ELR (cell line): ENCODE data around the gene UBE2Q2.
A peak's percentile ranks its signal among the peaks of the same experiment; 100 is the strongest.
"Not testable (repeated sequence)": the region's sequence is repeated elsewhere in the genome, so short reads cannot be mapped to it uniquely, and the experiment has no call there.

ENCODE experiments used
- DNase-seq: peaks from one replicate; pipeline ENCODE4 v3.0.0-alpha.2; 2015; ENCODE audit warnings: low read depth

Gene UBE2Q2

GRCh38 chr15:75864213-75865059 is 21.2 kb downstream of the UBE2Q2 start:
- no peak for DNase-seq

- not testable (repeated sequence) for DNase-seq
Observed at GRCh38 chr15:75866045-75866444, 22.8 kb downstream of the UBE2Q2 start.

DNA sequence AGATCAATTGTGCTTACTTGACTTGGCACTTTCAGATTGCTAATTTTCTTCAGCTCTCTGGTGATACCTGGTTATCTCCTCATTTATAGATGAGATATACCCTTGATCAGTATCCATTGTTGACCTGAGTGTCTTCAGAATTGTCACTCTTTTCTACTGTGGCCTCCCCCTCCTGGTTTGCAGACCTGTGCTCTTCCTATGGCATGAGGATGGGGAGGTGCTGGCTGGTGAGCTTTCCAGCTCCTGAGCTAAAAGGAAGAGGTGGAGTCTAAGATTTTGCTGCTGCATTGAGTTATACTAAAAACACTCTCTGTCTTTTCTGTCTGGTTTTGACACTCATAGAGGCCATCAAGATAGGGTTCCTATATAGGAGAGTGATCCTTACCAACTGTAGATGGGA is 23.7 kb downstream of the UBE2Q2 start:
- no peak for DNase-seq

GRCh38 chr15:75867449-75867848 is 24.2 kb downstream of the UBE2Q2 start:
- no peak for DNase-seq

DNA sequence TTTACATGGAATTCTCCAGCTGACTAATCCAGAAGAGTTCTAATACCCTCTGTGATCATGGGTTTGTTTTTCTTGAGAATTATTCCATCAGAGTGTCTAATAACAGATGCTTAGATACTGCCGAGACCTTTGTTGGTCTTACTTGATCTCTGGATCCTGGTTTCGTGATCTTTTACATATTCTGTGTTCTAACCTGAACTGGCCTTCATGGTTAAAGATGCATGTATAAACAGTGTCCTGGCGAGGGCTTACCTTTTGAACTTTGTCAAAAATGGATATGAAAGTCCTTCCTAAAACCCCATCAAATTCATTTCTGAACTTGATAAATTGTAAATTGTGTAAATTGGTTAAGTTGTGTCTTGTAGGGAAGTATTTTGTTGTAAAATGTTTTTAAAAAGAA is 24.8 kb downstream of the UBE2Q2 start:
- no peak for DNase-seq

GRCh38 chr15:75869446-75869845 is 26.2 kb downstream of the UBE2Q2 start:
- no peak for DNase-seq

GRCh38 chr15:75871589-75871988 is 28.3 kb downstream of the UBE2Q2 start:
- DNase-seq = not testable (repeated sequence)

DNA sequence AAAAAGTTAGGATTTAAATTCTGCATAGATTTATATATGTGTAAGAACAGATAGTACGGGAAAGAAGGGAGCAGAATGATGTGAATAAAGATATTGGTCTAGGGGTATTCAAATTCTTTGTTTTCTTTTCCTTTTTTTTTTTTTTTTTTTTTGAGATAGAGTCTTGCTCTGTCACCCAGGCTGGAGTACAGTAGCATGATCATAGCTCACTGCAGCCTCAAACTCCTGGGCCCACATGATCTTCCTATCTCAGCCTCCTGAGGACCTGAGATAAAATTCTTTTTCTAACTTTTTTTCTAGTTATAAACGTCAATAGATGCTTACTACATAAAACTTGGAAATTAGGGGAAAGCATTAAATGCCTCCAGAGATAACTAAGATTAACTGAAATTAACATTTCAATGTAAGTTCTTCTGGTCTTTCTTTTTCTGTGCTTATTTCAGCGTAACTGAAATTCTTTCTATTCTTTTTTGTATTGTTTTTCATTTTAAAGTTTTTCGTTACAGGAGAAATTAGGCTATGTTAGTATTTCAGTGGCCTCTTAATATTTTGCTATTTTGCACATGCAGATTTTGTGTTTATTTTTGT is 29.2 kb downstream of the UBE2Q2 start:
- DNase-seq = no peak

DNA sequence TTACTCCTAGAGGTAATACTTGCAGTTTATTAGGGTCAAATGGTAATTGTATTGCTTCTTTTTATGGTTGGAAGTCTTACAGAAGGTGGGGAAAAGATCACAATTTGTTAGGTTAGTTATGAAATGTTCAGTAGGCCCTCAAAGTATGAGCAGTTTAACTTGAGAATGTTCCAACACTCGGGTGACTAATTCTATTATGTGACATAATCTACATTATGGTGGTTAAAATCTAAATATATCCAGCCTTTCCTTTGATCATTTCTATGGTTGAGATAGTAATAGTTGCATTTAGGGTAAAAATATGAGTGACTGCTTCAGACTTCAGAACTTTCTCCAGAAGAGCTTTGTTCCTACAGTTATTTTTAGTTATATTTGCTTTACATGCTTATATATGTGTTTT is 40.8 kb downstream of the UBE2Q2 start:
- DNase-seq = peak; percentile 35

DNA sequence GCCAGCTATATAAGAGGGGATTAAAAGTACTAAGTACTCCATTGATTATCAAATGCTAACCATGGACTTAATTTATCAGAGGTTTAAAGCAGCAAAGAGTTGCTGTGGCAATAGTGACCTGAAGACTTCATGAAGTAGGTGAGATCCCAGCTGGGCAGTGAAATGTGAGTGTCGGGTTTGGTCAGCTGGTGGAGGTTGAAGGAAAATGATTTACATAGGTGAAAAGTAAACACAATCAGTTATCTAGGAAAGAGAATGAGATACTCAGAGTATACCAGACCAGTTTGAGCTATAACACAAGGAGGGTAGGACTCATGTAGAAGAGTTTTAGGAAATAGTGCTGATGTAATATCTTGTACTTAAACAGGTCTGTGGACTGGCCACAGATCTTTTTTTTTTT is 43.9 kb downstream of the UBE2Q2 start:
- DNase-seq = no peak

DNA sequence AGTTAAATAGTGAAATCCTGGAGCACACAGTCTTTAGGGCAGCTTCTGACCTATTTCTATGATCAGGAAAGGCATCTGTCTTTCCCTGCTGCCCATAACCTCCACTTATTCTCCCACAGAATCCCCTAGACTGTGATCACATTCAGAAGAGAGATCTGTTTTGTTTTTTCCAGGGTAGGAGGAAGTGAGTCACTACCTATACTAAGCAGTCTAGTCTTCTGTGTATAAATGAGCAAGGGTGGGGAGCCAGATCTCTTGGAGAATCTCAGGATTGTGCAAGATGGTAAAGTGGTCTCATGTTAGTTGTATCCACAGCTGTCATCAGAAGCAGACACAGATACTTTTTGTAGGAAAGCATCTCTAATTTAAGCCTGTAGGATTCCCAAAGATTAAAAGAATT is 48.6 kb downstream of the UBE2Q2 start:
- peak; percentile 89 for DNase-seq

- DNase-seq = no peak
Observed at GRCh38 chr15:75895731-75896130, 52.5 kb downstream of the UBE2Q2 start.

DNA sequence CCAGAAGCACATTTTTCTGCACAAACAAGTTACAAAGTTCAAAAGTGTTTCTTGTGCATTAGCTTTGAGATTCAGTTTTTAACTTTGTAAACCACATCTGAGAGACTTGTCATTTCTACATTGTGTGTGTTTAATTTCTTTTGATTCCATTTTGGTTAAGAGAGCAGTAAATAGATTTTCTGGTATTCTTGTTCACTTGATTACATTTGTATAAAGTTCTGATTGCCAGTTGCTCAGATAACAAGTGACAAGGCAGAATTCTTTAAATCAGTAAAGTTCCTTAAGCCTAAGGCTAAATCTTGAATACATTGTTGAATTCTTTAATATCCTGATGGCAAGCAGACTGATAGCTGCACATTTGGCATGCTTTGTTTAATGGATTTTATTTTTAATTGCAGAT is 57.3 kb downstream of the UBE2Q2 start:
- DNase-seq = no peak

DNA sequence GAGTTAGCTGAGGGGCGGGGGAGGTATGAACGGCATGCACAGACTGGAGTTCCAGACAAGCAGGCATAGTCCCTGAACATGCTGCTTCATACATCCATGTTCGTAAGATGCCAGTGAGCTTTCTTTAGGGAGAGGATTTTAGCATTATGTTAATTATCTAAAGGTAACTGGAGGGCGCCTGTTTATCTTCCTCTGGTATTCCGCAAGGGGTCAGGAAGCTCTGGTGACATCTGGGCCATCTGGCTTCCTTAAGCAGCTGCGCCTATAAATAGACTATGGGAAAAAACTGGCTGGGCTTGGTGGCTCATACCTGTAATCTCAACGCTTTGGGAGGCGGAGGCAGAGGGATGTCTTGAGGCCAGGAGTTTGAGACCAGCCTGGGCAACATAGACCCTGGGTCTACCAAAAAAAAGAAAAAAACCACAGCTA is 58.9 kb downstream of the UBE2Q2 start:
- no peak for DNase-seq

DNA sequence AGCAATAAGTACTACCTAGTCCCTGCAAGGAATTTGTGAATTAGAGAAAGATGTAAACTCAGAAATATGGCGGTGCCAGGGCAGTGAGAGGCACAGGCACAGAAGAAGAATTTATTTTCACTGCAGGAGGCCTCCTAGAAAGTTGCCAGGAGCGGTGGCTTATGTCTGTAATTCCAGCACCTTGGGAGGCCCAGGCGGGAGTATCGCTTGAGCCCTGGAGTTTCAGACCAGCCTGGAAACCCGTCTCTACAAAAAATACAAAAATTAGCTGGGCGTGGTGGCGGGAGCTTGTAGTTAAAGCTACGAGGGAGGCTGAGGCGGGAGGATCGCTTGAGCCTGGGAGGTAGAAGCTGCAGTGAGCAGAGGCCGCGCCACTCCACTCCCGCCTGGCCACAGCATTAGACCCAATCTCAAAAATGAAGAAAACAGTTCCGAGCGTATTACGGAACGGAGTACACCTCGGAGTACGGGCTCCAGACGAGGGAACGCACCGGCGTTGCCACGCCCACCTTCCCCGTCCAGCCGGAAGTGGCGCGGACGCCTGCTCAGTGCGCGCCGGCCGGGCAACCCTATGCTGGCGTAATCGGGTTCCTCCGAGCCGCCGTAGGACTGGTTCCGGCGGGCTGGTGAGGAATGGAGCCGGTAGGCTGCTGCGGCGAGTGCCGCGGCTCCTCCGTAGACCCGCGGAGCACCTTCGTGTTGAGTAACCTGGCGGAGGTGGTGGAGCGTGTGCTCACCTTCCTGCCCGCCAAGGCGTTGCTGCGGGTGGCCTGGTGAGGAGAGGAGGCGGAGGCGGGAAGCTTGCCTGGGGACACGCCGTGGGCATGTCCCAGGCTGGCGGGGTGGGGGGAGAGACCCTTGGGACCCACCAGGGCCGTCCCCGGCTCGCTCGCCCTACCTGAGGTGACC is 60.3 kb downstream of the UBE2Q2 start, which contains the start of gene FBXO22:
Gene FBXO22, plus strand, starts transcription at position 548 of the 909 bp plus-strand sequence. Its CDS starts 86 bp downstream, at position 634.
- peak; percentile 92 for DNase-seq

DNA sequence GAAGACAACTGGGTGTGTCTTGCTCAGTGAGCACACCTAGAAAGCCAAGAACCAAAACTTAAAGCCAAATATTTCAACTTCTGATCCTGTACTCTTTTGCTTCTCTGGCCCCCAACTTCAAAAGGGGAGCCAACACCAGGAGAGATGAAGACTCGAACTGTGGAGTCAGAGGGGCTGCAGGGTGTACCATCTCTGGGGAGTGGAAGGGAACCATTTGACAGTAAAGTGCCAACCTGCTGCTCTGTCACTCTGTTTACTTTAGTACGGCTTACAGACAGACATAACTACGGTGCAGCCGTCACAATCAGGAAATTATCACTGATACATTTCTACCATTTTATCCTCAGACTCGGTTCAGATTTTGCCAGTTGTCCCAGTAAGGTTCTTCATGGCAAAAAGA is 62.0 kb downstream of the UBE2Q2 start:
- no peak for DNase-seq

DNA sequence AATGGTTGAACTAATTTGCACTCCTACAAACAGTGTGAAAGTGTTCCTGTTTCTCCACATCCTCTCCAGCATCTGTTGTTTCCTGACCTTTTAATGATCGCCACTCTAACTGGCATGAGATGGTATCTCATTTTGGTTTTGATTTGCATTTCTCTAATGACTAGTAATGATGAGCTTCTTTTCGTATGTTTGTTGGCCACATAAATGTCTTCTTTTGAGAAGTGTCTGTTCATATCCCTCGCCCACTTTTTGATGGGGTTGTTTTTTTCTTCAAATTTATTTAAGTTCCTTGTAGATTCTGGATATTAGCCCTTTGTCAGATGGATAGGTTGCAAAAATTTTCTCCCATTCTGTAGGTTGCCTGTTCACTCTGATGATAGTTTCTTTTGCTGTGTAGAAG is 67.1 kb downstream of the UBE2Q2 start:
- not testable (repeated sequence) for DNase-seq

GRCh38 chr15:75916978-75917377 is 73.7 kb downstream of the UBE2Q2 start:
- DNase-seq = no peak

- DNase-seq = no peak
Observed at GRCh38 chr15:75918135-75918534, 74.9 kb downstream of the UBE2Q2 start.

- no peak for DNase-seq
Observed at GRCh38 chr15:75920079-75920478, 76.8 kb downstream of the UBE2Q2 start.

DNA sequence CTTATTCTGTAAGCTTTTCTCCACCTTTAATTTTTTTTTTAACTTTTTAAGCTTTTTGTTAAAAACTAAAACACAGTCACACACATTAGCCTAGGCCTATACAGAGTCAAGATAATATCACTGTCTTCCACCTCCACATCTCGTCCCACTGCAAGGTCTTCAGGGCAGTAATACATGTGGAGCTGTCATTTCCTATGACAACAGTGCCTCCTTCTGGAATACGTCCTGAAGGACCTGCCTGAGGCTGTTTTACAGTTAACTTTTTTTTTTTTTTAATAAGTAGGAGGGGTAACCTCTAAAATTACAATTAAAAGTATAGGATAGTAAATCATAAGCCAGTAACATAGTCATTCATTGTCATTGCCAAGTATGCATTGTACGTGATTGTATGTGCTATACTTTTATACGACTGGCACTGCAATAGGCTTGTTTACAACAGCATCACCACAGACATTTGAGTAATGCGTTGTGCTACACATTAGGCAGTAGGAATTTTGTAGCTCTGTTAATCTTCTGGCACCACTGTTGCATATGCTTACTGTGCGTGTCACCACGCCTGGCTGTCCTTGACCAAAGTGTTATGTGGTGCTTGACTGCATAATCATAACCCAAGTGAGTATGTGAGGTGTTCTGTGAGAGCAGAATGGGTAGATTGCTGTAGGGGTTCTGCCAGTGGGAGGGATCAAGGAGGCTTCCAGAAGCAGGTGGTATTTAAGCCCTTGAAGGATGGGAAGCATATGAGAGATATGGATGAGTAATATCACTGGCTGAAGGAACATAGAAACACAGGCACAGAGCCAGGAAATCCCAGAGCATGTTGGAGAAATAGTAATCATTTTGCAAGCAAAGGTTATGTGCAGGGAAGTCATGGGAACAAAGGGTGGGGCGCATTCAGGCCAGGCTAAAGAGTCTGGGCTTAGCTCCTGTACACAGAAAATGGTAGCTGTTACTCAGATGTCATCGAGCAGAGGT is 78.8 kb downstream of the UBE2Q2 start:
- peak; percentile 66 for DNase-seq
